ENCODE results near the gene PIGU.

DNA sequence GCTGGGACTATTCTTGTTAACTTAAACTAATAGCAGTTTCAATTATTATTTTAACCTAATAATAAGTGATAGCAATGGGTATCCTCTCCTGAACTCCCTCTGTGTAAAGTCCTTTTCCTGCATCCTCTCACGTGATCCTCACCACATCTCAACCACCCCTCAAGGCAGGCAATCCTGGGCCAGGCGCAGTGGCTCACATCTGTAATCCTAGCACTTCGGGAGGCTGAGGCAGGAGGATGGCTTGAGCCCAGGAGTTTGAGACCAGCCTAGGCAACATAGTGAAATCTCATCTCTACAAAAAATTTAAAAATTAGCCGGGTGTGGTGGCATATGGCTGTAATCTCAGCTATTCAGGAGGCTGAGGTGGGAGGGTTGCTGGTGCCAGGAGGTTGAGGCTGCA lies 94.7 kb downstream of the PIGU start:
- TF ChIP-seq GATA2 (IDR thresholded peaks at IDR 0.05; ENCODE audit: low read depth, low read length): no peak
- no peak for TF ChIP-seq GATA3 (IDR thresholded peaks at IDR 0.05; ENCODE audit: low read depth, low read length)

All from SH-SY5Y (cell line).